ENCODE measurements around the gene ABCA1. TPM values are rescaled to one million over a fixed set of nuclear protein-coding genes. Genes with fewer than 3 reads are reported as not detected.
A peak's percentile ranks its signal among the peaks of the same experiment; 100 is the strongest.

Gene ABCA1
- total and polyA plus RNA-seq, 2 of the 13 experiments (the other 11 are each of a cell fraction or from before 2014, with no cell fraction given), result 26.8 to 63.8 TPM

DNA sequence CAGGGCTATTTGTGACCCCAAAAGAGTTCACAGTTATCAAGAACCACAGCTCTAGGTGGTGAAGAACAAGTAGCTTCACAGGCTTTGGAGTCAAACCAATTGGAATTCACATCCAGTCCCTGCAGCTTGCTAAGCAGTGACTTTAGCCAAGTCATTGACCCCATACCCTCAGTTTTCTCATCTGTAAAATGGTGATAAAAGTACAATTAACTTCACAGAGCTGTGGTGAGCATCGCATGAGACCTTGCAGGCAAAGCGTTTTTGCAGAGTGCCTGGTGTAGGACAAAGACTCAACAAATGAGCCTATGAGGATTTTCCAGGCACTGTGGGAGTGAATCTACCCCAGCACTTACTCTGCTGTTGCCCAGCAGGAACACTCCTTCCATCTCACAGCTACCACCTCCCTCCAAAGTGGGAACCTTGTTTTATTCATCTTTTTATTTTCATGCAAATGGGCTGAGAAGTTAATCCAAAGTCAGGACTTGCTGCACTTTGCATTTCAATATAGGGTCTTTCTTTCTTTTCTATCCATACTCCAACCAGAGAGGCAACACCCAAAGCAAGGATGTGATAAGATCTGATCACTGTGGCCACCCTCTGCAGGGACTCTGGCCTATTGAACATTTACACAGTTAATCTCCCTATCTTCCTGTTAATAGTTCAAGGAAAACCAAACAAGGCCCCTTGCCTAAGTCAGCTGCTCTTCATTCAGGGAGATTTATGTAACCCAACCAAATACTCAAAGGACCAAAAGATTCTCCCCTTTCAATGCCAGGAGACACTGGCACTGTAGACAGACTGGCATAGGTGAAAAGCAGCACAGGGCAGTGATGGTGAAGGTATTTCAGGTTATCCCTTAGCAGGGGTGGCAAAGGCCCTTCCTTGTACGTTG lies 41.9 kb downstream of the ABCA1 start (continued):
- TF ChIP-seq, protein P1, sequence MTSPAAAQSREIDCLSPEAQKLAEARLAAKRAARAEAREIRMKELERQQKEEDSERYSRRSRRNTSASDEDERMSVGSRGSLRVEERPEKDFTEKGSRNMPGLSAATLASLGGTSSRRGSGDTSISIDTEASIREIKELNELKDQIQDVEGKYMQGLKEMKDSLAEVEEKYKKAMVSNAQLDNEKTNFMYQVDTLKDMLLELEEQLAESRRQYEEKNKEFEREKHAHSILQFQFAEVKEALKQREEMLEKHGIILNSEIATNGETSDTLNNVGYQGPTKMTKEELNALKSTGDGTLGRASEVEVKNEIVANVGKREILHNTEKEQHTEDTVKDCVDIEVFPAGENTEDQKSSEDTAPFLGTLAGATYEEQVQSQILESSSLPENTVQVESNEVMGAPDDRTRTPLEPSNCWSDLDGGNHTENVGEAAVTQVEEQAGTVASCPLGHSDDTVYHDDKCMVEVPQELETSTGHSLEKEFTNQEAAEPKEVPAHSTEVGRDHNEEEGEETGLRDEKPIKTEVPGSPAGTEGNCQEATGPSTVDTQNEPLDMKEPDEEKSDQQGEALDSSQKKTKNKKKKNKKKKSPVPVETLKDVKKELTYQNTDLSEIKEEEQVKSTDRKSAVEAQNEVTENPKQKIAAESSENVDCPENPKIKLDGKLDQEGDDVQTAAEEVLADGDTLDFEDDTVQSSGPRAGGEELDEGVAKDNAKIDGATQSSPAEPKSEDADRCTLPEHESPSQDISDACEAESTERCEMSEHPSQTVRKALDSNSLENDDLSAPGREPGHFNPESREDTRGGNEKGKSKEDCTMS (CRISPR knock-in tag; conservative IDR thresholded peaks at IDR 0.05), result no peak
- TF ChIP-seq MAFK (conservative IDR thresholded peaks at IDR 0.05 in 1 of 2, IDR thresholded peaks at IDR 0.05 in 1 of 2; ENCODE audit: low read length in 2 of 2), result no peak
- no peak for TF ChIP-seq CC2D1A (CRISPR knock-in tag; IDR thresholded peaks at IDR 0.05)
- no peak for TF ChIP-seq NFE2L2 (IDR thresholded peaks at IDR 0.05; ENCODE audit: low read length)
- peak; percentile 94 for TF ChIP-seq HNF4G (IDR thresholded peaks at IDR 0.05; ENCODE audit: borderline replicate concordance, low read depth, low read length)
- peak; percentile 86 for TF ChIP-seq HNF4G (CRISPR knock-in tag; IDR thresholded peaks at IDR 0.05; ENCODE audit: borderline replicate concordance, low read depth)
- no peak for TF ChIP-seq SIN3A (IDR thresholded peaks at IDR 0.05; ENCODE audit: borderline replicate concordance, low read depth, low read length)
- TF ChIP-seq, protein P2, sequence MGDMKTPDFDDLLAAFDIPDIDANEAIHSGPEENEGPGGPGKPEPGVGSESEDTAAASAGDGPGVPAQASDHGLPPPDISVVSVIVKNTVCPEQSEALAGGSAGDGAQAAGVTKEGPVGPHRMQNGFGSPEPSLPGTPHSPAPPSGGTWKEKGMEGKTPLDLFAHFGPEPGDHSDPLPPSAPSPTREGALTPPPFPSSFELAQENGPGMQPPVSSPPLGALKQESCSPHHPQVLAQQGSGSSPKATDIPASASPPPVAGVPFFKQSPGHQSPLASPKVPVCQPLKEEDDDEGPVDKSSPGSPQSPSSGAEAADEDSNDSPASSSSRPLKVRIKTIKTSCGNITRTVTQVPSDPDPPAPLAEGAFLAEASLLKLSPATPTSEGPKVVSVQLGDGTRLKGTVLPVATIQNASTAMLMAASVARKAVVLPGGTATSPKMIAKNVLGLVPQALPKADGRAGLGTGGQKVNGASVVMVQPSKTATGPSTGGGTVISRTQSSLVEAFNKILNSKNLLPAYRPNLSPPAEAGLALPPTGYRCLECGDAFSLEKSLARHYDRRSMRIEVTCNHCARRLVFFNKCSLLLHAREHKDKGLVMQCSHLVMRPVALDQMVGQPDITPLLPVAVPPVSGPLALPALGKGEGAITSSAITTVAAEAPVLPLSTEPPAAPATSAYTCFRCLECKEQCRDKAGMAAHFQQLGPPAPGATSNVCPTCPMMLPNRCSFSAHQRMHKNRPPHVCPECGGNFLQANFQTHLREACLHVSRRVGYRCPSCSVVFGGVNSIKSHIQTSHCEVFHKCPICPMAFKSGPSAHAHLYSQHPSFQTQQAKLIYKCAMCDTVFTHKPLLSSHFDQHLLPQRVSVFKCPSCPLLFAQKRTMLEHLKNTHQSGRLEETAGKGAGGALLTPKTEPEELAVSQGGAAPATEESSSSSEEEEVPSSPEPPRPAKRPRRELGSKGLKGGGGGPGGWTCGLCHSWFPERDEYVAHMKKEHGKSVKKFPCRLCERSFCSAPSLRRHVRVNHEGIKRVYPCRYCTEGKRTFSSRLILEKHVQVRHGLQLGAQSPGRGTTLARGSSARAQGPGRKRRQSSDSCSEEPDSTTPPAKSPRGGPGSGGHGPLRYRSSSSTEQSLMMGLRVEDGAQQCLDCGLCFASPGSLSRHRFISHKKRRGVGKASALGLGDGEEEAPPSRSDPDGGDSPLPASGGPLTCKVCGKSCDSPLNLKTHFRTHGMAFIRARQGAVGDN (CRISPR knock-in tag; IDR thresholded peaks at IDR 0.05), result no peak
- TF ChIP-seq ZNF788 (CRISPR knock-in tag; IDR thresholded peaks at IDR 0.05; ENCODE audit: borderline replicate concordance), result no peak; the same call in 1 of the 2 replicates
- TF ChIP-seq NR2F1 (CRISPR knock-in tag; IDR thresholded peaks at IDR 0.05), result peak in 1 of 2 experiments; percentile 72; a peak in 2 of 4 replicates
- no peak for TF ChIP-seq TEAD2 (CRISPR knock-in tag; IDR thresholded peaks at IDR 0.05)
- 0 out of 2 replicates have a peak, but pooled peaks have one; percentile 6 for TF ChIP-seq ZNF24 (IDR thresholded peaks at IDR 0.05)
- TF ChIP-seq, protein P3, sequence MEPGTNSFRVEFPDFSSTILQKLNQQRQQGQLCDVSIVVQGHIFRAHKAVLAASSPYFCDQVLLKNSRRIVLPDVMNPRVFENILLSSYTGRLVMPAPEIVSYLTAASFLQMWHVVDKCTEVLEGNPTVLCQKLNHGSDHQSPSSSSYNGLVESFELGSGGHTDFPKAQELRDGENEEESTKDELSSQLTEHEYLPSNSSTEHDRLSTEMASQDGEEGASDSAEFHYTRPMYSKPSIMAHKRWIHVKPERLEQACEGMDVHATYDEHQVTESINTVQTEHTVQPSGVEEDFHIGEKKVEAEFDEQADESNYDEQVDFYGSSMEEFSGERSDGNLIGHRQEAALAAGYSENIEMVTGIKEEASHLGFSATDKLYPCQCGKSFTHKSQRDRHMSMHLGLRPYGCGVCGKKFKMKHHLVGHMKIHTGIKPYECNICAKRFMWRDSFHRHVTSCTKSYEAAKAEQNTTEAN (CRISPR knock-in tag; conservative IDR thresholded peaks at IDR 0.05), result peak; percentile 94
- TF ChIP-seq ZNF367 (CRISPR knock-in tag; IDR thresholded peaks at IDR 0.05; ENCODE audit: borderline replicate concordance), result no peak
- no peak for TF ChIP-seq ZNF354B (CRISPR knock-in tag; IDR thresholded peaks at IDR 0.05)
- no peak for TF ChIP-seq ZNF879 (CRISPR knock-in tag; IDR thresholded peaks at IDR 0.05)
- no peak for TF ChIP-seq NBN (conservative IDR thresholded peaks at IDR 0.05)
- peak; percentile 95 for TF ChIP-seq HNRNPL (IDR thresholded peaks at IDR 0.05; ENCODE audit: low read depth, low read length)
- no peak for TF ChIP-seq THYN1 (CRISPR knock-in tag; IDR thresholded peaks at IDR 0.05; ENCODE audit: borderline replicate concordance, low read depth)
- TF ChIP-seq, protein P4, sequence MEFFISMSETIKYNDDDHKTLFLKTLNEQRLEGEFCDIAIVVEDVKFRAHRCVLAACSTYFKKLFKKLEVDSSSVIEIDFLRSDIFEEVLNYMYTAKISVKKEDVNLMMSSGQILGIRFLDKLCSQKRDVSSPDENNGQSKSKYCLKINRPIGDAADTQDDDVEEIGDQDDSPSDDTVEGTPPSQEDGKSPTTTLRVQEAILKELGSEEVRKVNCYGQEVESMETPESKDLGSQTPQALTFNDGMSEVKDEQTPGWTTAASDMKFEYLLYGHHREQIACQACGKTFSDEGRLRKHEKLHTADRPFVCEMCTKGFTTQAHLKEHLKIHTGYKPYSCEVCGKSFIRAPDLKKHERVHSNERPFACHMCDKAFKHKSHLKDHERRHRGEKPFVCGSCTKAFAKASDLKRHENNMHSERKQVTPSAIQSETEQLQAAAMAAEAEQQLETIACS (CRISPR knock-in tag; IDR thresholded peaks at IDR 0.05), result no peak
